GM12873 (cell line): Measurements from ENCODE around the gene CNTROB.

Experiments
- CTCF ChIP-seq: IDR thresholded peaks from 2 replicates; pipeline ENCODE4 v1.5.1; 2012; ENCODE audit warnings: low read depth, mild to moderate bottlenecking, moderate library complexity, low read length, control low read depth; ENCODE audit not compliant: insufficient read depth; ENCODE audit errors: missing control alignments

Gene CNTROB

GRCh38 chr17:7931709-7932482 is at the start of gene CNTROB, which contains the start of gene TRAPPC1:
CNTROB (plus strand) TSS chr17:7932206; CDS start chr17:7933080, 874 bp downstream.
TRAPPC1 (minus strand) TSS chr17:7931946; CDS start chr17:7931829, 117 bp downstream.
- no peak for TF ChIP-seq CTCF

- TF ChIP-seq CTCF: no peak
Measured at GRCh38 chr17:7882629-7883028, 49.4 kb upstream of the CNTROB start.

- no peak for TF ChIP-seq CTCF
Measured at GRCh38 chr17:7883781-7884386, 48.1 kb upstream of the CNTROB start.

- TF ChIP-seq CTCF: no peak
Measured at GRCh38 chr17:7884581-7885366, 47.2 kb upstream of the CNTROB start.

- TF ChIP-seq CTCF: no peak
Measured at GRCh38 chr17:7885367-7886226, 46.4 kb upstream of the CNTROB start.

GRCh38 chr17:7886227-7887037 is 45.6 kb upstream of the CNTROB start:
- TF ChIP-seq CTCF: no peak
